Measurements from ENCODE around the gene MDGA2.
"Not testable (repeated sequence)": the region's sequence is repeated elsewhere in the genome, so short reads cannot be mapped to it uniquely, and the experiment has no call there.

MDGA2 gene

DNA sequence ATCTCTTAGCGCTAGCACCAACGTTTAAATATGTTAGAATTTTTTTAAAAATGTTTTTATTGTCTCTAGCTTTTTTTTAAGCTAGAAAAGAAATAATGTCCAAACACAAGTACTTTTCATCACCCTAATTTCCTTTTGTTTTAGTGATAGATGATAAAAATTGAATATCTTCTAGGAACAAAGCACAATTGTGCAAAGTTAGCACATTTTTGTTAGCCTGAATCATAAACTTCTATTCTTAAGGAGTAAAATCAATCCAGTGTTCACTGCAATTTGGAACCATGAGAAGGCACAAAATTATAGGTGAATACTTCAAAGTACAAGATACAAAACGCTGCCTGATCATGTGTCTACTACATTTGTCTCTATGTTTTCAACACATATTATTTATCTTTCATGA, 615.4 kb downstream of the MDGA2 start:
- no peak for DNase-seq

DNA sequence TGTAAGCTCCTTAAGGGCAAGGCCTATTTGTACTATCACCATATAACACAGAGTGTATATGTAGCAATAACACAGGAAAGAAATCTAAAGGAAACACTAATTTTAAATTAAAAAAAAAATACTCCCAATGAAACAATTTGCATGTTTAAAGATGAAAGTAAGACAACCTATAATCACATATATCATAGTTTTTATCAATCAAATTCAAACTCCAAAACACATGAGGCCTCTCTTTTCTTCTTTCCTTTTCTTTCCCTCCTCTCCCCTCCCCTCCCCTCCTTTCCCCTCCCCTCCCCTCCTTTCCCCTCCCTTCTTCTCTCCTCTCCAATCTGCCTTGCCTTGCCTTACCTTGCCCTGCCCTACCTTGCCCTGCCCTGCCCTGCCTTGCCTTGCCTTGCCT, 618.0 kb downstream of the MDGA2 start:
- no peak for DNase-seq

DNA sequence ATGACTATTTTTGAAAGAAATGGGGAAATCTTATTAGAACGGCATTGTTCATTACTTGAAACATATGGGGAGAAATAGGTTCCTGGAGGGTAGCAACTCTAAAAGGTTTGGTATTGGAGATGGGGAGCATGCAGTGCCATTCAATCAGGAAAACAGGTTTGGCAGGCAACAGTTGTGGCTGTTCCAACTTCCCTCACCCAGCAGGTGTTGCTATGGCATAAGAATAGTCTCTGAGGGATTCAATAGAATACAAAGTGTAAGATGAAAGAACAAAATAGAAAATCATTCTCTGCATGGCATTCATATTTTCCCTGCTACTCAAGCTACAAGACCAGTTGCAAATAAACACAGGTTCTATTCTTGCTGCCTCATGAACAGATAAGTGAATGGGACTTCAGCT, 630.6 kb downstream of the MDGA2 start:
- no peak for DNase-seq

DNA sequence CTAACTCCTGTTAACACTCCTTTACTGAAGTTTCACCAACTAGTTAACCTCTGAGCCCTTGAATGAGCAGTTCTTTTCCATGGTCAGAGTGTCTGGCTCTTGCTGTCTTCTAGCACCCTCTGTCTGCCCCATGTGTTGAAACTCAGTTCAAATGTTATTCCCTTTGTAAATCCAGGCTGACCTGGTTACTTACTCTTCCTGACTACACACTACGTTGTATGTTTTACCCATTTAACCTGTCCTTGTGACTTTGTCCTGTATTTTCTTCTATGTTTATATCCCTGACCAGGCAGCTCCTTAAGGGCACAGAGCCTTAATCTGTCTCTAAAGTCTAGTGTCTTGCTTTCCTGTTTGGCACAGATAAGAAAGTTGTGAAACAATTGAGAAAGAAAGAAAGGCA, 634.9 kb downstream of the MDGA2 start:
- no peak for DNase-seq

- DNase-seq, result no peak
These were observed 636.1 kb downstream of the MDGA2 start for GRCh38 chr14:47039336-47039735.

DNA sequence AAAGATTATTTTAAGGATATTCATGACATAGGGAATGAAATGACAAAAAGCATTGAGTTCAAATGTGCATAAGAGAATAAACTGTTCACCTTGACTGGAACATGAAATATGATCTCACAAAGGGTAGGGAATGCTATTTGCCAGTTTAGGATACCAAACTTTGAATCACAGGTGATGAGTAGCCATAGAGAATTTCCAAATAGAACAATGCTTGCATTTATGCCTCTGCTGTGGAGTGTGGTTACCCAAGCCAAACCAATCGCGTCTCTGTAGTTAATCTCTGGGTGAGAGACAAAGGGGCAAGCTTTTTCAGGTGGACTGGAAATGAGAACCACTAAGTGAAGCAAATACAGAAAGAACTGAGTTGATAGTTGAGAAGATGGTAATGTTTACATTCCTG, 652.7 kb downstream of the MDGA2 start:
- no peak for DNase-seq

GRCh38 chr14:47020500-47020899, 654.9 kb downstream of the MDGA2 start:
- no peak for DNase-seq

DNA sequence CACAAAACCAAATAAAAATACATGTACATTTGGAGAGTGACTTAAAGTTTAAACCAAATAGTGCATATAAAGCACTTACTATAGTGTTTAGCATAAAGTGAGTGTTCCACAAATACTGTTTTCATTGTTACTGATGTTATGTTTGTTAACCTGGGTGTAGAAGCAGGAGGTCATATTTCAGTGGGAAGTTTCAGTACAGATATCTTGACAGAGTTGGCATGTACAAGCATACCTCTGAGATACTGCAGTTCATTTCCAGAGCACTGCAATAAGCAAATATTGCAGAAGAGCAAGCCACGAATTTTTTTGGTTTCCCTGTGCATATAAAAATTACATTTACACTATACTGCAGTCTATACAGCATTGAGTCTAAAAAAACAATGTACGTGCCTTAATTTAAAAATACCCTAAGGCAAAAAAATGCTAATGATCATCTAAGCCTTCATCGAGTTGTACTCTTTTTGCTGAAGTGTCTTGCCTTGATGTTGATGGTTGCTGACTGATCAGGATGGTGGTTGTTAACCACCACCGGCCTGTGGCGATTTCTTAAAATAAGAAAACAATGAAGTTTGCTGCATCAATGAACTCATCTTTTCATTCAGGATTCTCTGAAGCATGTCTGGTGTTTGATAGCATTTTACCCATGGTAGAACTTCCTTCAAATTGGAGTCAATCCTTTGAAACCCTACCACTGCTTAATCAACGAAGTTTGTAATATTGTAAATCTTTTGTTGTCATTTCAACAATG, 662.7 kb downstream of the MDGA2 start:
- DNase-seq, result no peak

- DNase-seq, result no peak
These were observed 665.8 kb downstream of the MDGA2 start for GRCh38 chr14:47009615-47010014.

DNA sequence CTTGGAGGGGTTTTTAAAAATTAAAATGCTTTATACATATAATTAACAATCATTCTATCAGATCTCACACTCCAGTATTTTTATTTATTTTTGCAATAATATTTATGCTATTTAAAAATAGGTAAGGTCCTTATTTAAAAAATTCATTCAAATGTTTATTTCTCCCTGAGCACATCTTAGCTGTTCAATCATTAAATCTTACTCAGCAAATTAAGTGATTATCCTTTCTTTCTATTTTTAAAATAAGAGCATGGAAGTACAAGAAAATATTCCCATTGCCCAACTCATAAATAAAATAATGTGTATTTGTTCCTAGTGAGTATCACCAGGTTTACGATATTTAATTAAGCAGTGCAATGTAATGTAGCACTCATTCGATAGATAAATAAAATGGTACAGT, 666.7 kb downstream of the MDGA2 start:
- no peak for DNase-seq

DNA sequence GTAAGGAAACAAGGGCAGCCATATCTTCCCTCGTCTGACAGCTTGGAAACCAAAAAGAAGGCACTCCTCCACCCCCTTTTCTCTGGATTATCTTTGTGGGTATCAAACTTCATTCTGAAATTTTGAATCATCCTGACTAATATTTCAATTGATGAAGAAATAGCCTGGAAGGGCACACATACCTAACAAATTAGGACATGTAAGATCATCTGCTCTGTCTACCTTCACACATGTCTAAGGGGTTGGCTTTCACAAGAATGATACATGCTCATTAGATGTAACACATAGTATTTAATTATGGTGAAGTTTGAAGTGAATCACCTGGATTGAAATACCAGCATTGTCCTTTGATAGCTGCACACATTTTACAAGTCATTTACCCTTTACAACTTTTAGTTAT, 675.7 kb downstream of the MDGA2 start:
- no peak for DNase-seq

GRCh38 chr14:46989566-46989965, 685.8 kb downstream of the MDGA2 start:
- DNase-seq, result no peak

DNA sequence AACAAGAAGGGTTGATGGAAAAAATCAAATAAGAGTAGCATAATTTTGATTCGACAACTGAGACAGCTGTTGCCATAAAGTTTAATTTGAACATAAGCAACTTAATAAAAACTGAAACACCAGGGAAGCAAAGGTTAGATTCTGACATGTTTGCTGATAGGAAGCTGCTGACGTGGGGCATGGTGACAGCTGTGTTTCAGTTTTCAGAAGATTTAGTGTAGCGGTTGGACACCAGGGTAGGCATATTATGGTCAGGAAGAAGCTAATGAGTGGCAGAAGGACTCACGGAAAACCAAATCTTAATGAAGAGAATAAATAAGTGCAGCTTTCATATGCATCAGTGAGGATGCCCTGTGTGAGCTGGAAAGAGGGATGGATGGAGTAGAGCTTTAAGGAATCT, 687.1 kb downstream of the MDGA2 start:
- no peak for DNase-seq

GRCh38 chr14:46985529-46986380, 689.6 kb downstream of the MDGA2 start:
- DNase-seq, result no peak

DNA sequence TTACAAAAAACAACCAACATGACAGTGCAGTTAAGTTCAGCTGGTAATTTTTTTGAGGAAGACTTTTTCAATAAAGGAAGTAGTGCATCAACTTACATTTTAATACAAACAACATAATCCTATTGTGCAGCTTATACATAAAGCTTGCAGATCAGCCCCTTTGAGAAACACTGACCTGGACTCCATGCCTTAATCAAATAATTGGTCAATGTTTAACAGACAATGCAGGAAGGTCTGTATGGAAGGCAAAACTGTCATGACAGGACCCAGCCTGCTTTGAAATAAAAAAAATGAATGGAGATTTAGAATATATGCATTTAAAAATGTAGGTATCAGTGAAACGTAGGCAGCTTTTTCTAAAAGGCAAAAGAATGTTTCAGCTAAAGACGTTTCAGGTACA, 702.1 kb downstream of the MDGA2 start:
- no peak for DNase-seq

DNA sequence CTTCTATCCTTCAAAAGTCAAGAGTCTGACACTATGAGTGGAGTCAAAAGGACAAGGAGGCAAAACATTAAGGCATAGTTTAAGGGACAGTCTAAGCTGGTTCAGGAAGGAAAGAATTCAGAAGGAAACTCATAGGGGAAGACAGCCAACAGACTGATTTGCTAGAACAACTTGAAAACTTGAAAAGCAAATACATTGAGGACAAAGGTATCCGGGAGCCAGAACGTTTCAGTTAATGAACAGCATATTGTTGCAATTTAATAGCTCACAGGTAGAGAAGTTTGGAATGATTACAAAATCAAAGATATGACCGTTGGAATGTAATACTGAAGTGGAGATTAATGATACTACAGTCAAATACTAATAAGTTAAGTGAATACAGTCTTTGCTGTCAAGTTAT, 711.0 kb downstream of the MDGA2 start:
- DNase-seq, result no peak

DNA sequence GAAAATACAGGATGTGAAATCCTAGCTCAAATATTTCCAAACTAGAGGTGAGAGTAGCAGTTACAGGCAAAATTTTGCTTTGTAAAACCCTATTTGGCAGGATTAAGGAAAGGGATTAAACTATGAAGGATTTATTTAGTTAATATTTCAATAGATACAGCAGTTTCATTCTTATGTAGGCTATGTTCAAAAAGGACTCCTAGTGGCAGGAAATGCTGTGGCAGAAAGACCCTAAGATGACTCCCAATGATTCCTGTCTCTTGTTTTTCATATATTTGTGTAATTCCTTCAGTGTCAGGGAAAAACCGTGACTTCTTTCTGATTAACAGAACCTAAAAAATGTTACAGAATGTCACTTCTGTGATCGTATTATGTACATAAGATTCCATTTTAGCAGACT, 724.3 kb downstream of the MDGA2 start:
- DNase-seq, result no peak

DNA sequence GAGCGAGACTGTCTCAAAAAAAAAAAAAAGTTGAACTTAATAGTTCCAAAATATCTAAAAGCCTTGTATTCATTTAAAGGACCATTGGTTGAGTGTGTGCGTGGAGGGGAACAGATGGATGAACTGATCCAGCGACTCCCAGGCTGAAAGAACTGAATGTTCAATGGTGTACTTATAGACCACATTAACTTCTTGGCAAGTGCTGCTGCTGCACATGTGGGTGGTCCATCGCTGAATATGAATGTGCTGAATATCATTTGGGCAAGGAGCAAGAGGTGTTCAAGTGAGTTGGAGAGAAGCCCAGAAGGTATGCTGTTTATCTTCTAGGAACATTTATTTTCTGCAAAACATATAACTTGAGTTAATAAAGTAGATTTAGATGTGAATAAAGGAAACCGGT, 734.8 kb downstream of the MDGA2 start:
- DNase-seq, result no peak

- DNase-seq, result no peak
These were observed 754.9 kb downstream of the MDGA2 start for GRCh38 chr14:46920542-46920941.

- DNase-seq, result not testable (repeated sequence)
These were observed 759.9 kb downstream of the MDGA2 start for GRCh38 chr14:46915539-46915938.

- no peak for DNase-seq
These were observed 772.6 kb downstream of the MDGA2 start for GRCh38 chr14:46902837-46903236.

DNA sequence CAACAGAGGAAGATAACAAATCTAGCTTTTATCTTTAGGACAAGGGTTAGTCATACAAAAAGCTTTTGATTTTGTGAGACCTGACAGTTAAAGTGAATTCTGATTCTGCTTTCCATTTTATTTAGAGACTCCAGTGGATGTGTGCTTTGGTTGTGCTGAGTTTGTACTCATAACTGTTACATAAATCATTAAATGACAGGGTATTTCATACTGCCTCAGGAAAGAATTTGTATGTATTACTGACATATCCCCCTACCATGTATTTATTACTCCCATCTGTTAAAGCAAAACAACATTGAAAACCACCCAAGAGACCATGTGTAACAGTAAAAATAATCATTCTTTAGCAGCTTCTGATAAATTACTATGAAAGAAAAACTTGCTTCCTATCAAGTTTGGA, 780.9 kb downstream of the MDGA2 start:
- no peak for DNase-seq

GRCh38 chr14:46887144-46887543, 788.3 kb downstream of the MDGA2 start:
- no peak for DNase-seq

DNA sequence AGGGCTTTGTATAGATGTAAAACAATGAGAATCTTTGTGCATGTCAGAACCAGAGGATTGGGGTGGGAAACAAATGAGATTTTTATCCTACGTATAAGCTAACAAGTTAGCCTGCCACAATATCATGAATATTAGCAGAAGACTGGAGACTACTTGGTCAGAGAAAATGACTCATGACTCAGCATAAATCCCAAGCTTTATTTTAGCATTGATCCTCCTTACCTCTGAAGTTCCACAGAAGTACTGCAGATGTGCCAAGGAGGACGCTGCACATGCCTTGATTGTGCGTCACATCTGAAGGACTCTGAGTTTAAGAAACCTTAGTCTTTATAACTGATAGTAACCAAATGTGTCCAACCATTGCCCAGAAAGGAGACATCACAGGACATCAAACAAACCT, 789.8 kb downstream of the MDGA2 start:
- no peak for DNase-seq

DNA sequence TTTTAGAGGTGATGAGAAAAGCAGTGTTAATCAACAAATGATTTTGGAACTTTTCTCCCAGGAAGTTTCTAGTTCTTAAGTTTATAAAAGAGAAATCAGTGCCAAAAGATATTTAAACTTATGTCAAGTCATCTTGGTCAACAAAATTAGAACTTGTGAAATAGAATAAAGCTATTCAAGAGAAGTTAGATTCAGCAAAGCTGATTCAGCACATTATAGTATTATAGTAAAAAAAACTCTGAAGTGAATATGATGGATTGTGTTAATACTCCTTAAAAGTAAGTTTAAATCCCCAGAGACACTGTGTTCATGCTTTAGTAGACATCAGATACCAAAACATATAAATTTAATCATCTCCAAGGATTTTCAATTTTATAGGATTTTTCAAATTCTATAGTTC, 813.7 kb downstream of the MDGA2 start:
- no peak for DNase-seq

All from activated gamma-delta T cell treated with Interleukin-2 at 50 U/mL for 16 hours (primary cell).